ENCODE measurements around the gene COG4. TPM values are rescaled to one million over a fixed set of nuclear protein-coding genes. Genes with fewer than 3 reads are reported as not detected.
A peak's percentile ranks its signal among the peaks of the same experiment; 100 is the strongest.

COG4 gene
- total RNA-seq, 2 experiments from 2014 or later = 15.9 to 19.3 TPM

DNA sequence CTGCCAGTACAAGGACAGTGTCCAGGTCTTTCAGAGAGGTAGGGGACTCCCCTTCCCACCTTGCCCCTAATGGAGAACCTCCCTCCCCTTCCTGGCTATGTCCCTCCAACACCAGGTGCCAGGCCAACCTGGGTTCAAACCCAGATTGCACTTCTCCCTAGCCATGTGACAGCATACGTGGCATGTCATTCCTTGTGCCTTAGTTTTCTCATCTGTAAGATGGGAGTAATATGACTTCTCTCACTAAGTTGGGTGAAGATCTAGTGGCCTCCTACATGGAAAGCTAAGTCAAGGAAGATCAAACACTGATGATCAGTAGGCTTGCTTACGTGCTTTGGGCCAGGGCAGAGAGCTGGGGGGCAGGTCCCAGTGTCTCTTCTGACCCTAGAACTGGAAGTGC, 60.1 kb downstream of the COG4 start:
- POLR2A ChIA-PET = no interaction called here
- CTCF ChIA-PET = no interaction called here
- H3K27me3 Mint-ChIP-seq = no peaks in the 10 kb centered on the region

GRCh38 chr16:70460737-70461261, 62.6 kb downstream of the COG4 start:
- Histone ChIP-seq H3K4me3 (ENCODE audit: low read length) (no peak overlapping the region), H3K4me1 (ENCODE audit: insufficient read depth, low read length) (peaks cover 3% of the 10 kb centered on the region), H3K27ac (ENCODE audit: low read depth in 1 of 2, low read length in 2 of 2) (no peak overlapping the region), H3K36me3 (ENCODE audit: insufficient read depth, low read length) (peaks cover 18% of the 10 kb centered on the region), H3K9me3 (ENCODE audit: control insufficient read depth in 1 of 2, insufficient read depth in 1 of 2, low read length in 2 of 2) (no peaks in the 10 kb centered on the region), H3K27me3 (ENCODE audit: control insufficient read depth in 1 of 2, insufficient read depth in 2 of 2, low read length in 2 of 2) (no peaks in the 10 kb centered on the region)
- POLR2A ChIA-PET = no interaction called here
- Mint-ChIP-seq H3K27ac (no peak overlapping the region), H3K4me3 (no peak overlapping the region), H3K4me1 (ENCODE audit: low read depth) (peaks cover 6% of the 10 kb centered on the region), H3K9me3 (no peaks in the 10 kb centered on the region), H3K27me3 (no peaks in the 10 kb centered on the region), H3K36me3 (ENCODE audit: low read depth) (peaks cover 4% of the 10 kb centered on the region)
- no peak for DNase-seq
- CTCF ChIA-PET = no interaction called here
- no peak for ATAC-seq (ENCODE audit: poor library complexity)
- no peak for TF ChIP-seq CTCF (IDR thresholded peaks at IDR 0.05)
- intact Hi-C loops (cut with DNase I, micrococcal nuclease) = no loop called here

More for the DNA sequence above, 60.1 kb downstream of the COG4 start:
- no peak overlapping the region for H3K4me3 Mint-ChIP-seq
- Histone ChIP-seq H3K36me3 (ENCODE audit: insufficient read depth, low read length) (peaks cover 26% of the 10 kb centered on the region), H3K27me3 (ENCODE audit: control insufficient read depth in 1 of 2, insufficient read depth in 2 of 2, low read length in 2 of 2) (no peaks in the 10 kb centered on the region), H3K4me3 (ENCODE audit: low read length) (no peak overlapping the region), H3K4me1 (ENCODE audit: insufficient read depth, low read length) (no peaks in the 10 kb centered on the region), H3K9me3 (ENCODE audit: control insufficient read depth in 1 of 2, insufficient read depth in 1 of 2, low read length in 2 of 2) (no peaks in the 10 kb centered on the region), H3K27ac (ENCODE audit: low read depth in 1 of 2, low read length in 2 of 2) (no peak overlapping the region)
- H3K36me3 Mint-ChIP-seq (ENCODE audit: low read depth) = peaks cover 9% of the 10 kb centered on the region
- no peak for TF ChIP-seq CTCF (IDR thresholded peaks at IDR 0.05)
- intact Hi-C loops (cut with DNase I, micrococcal nuclease) = no loop called here
- no peaks in the 10 kb centered on the region for H3K9me3 Mint-ChIP-seq
- H3K27ac Mint-ChIP-seq = no peak overlapping the region
- DNase-seq (no peak), ATAC-seq (ENCODE audit: poor library complexity) (no peak)
- no peaks in the 10 kb centered on the region for H3K4me1 Mint-ChIP-seq (ENCODE audit: low read depth)

DNA sequence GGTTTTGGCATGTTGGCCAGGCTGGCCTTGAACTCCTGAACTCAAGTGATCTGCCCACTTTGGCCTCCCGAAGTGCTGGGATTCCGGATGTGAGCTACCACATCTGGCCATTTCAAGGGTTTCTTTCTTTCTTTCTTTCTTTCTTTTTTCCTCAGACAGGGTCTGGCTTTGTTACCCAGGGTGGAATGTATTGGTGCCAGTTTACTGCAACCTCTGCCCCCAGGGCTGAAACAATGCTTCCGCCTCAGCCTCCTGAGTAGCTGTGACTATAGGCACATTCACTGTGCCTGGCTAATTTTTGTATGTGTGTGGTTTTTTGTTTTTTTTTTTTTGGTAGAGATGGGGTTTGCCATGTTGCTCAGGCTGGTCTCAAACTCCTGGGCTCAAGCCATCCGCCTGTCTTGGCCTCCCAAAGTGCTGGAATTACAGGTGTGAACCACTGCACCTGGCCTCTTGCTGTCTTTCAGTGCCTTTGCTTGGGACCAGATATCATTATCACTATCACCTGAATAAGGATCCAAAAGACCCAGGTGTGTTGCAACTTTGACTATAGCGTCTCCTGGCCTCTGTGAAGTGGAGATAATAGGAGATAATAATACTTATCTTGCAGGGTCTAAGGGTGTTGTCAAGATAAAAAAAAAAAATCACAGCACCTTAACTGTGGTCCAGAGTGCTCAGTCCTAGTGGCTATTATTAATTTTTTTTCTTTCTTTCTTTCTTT, 65.7 kb downstream of the COG4 start:
- ATAC-seq (ENCODE audit: poor library complexity) (no peak), DNase-seq (no peak)
- ChIA-PET POLR2A (no interaction called here), CTCF (no interaction called here)
- peaks cover 23% of the 10 kb centered on the region for H3K4me1 Mint-ChIP-seq (ENCODE audit: low read depth)
- peaks cover 12% of the 10 kb centered on the region for H3K36me3 Mint-ChIP-seq (ENCODE audit: low read depth)
- H3K36me3 ChIP-seq (ENCODE audit: insufficient read depth, low read length) = peaks cover 8% of the 10 kb centered on the region
- no peak overlapping the region for H3K27ac Mint-ChIP-seq
- no peak overlapping the region for H3K4me3 ChIP-seq (ENCODE audit: low read length)
- no peaks in the 10 kb centered on the region for H3K9me3 Mint-ChIP-seq
- no peaks in the 10 kb centered on the region for H3K9me3 ChIP-seq (ENCODE audit: control insufficient read depth in 1 of 2, insufficient read depth in 1 of 2, low read length in 2 of 2)
- no peak for TF ChIP-seq CTCF (IDR thresholded peaks at IDR 0.05)
- no peaks in the 10 kb centered on the region for H3K27me3 Mint-ChIP-seq
- H3K27ac ChIP-seq (ENCODE audit: low read depth in 1 of 2, low read length in 2 of 2) = no peak overlapping the region
- H3K4me3 Mint-ChIP-seq = peak overlapping the region; percentile 81
- H3K27me3 ChIP-seq (ENCODE audit: control insufficient read depth in 1 of 2, insufficient read depth in 2 of 2, low read length in 2 of 2) = no peaks in the 10 kb centered on the region
- intact Hi-C loops (cut with DNase I, micrococcal nuclease) = no loop called here
- H3K4me1 ChIP-seq (ENCODE audit: insufficient read depth, low read length) = peaks cover 21% of the 10 kb centered on the region
